Measurements from ENCODE around the gene DOK6. TPM values are rescaled to one million over a fixed set of nuclear protein-coding genes. Genes with fewer than 3 reads are reported as not detected.

The DOK6 gene
- total RNA-seq, 1 donor from 2014 or later = not detected

DNA sequence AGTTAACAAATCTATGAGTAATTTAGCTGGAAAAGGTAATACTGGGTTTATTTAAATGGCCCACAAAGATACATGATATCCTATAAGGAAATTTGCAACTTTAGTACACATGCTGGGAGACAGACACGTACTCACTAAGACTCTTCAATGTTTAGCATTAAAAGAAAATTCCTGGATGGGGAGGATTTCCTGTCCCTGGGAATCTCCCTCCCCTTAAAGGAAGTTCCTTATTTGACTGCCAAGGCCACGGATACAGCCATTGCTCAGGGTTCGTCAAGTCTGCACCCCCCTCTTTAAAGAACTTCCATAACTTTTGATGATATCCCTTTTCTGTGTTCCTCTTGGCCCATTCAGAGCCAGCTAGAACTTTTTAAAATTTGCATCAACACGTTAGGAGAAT is 279.4 kb downstream of the DOK6 start:
- intact Hi-C loops (cut with micrococcal nuclease) = no loop called here

- intact Hi-C loops (cut with micrococcal nuclease) = no loop called here
Observed at GRCh38 chr18:69683176-69683575, 282.5 kb downstream of the DOK6 start.

GRCh38 chr18:69684789-69685188 is 284.1 kb downstream of the DOK6 start:
- intact Hi-C loops (cut with micrococcal nuclease) = no loop called here

- intact Hi-C loops (cut with micrococcal nuclease) = no loop called here
Observed at GRCh38 chr18:69686861-69687260, 286.2 kb downstream of the DOK6 start.

DNA sequence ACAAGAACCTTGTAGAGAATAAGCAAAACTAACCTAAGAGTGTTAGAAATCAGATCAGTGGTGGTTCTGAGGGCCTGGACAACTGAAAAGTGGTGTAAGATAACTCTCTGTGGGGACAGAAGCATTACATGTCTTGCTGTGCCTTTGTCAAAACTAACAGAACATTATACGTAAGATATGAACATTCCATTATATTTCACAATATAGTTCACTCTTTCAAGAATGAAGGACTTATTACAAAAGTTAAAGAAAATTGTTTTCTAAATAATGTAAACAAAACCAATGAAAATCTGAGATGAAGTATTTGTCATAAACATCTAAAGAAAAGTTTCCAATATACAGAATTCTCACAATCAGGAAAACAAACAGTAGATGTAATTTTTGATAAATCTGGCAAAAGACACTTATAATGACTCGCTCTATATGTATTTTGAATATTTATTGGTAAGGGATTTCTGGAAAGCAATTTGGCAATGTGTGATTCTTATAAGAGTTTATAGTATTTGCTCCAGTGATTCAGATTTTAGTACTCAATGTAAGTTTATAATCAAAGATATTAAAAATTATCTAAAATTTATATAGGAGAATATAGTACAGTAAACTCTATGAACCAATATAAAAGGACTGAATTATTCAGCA is 288.6 kb downstream of the DOK6 start:
- intact Hi-C loops (cut with micrococcal nuclease) = no loop called here

GRCh38 chr18:69691008-69691760 is 290.5 kb downstream of the DOK6 start:
- intact Hi-C loops (cut with micrococcal nuclease) = no loop called here

DNA sequence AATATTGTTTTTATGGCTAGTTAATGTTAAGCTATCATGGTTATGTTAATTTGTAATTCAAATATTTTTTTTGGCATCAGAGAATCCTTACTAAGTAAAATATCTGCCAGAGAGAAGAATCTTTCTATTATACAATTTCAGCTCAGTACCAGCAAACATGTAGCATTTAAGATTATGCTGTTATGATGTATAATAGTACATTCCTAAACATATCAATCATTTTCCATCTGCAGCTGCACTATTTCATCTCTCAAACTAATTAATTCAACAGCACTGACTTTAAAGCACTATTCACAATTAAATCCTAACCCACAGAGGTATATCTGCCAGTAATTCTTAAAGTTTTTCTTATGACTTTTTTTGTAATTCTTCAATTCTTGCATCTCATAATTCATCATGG is 296.4 kb downstream of the DOK6 start:
- intact Hi-C loops (cut with micrococcal nuclease) = no loop called here

DNA sequence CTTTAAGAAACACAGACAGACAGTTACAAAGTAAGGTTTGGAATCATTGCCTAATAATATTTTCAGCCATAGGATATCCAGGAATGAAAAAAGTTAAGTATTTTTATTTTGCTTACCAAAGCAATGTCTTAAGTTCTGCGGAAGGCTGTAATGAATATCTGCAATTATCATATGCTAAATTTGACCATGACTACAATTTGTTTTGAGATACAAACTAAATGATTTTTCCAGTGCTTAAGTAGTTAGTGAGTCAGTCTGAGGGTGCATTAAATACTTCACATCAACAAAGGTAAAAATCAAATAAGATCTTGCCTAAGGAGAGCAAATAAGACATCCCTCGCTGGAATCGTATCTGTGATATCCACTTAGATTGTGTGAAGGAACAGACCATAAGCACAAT is 297.0 kb downstream of the DOK6 start:
- intact Hi-C loops (cut with micrococcal nuclease) = no loop called here

- intact Hi-C loops (cut with micrococcal nuclease) = no loop called here
Observed at GRCh38 chr18:69701305-69701704, 300.6 kb downstream of the DOK6 start.

DNA sequence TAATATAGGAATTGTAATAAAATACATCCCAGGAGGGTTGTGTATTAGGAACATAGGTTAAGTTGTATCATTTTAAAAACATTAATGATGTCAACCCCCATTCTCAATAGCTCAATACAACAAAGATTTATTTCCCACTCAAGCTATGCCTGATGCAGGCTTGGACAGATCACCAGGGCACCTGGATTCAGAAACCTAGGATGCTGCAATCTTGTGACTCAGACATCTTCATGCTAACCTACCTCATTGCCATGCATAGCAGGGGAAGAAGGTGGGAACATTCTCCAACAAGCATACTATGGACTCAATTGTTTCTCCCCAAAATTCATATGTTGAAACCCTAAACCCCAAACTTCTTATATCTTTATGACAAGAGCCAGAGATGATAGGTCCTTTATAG is 302.8 kb downstream of the DOK6 start:
- intact Hi-C loops (cut with micrococcal nuclease) = no loop called here

- intact Hi-C loops (cut with micrococcal nuclease) = no loop called here
Observed at GRCh38 chr18:69705987-69706386, 305.3 kb downstream of the DOK6 start.

GRCh38 chr18:69708844-69709243 is 308.2 kb downstream of the DOK6 start:
- intact Hi-C loops (cut with micrococcal nuclease) = no loop called here

DNA sequence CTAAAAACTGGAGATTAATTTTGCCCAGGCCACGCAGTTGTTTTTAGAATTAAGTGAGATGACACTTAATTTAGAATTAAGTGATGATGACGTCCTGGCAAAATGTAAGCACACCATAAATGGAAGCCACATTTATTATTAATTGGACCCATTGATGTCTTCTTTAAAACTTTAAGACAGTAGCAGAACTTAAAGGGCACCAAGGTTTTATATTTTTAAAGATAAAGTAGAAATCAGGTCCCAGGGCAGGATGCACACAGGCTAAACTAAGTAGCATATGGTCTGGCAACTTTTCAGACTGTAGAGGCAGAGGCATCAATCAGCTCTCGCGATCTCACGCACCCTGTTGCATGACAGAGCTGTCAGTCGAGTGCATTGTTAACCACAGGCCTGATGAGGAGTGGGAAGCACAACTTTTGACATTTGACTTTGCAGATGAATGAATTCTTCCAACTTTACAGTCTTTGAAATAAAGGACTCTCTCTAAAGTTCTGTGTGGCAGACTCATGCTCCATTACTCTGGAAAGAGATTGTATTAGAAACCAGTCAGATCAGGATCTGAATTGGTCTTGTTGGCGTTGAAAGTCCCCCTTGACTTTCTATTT is 314.6 kb downstream of the DOK6 start:
- intact Hi-C loops (cut with micrococcal nuclease) = no loop called here

DNA sequence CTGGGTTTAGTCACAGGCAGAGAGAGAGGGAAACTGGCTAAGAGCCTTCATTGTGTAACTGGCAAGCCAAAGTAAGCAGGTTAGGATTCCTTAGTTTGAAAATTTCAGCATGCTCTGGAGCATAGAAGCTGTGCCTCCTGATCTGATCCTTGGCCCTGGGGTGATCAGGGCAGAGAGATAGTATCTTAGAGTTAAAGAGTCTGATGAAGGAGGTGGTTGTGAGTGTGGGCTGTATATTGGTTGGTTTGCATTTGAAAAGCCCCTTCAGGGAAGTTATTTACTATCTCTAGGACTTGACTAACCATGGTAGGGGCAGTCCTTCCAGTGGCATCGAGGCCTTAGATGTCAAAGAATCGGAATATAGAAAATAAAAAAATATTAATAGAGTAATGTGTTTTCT is 316.9 kb downstream of the DOK6 start:
- intact Hi-C loops (cut with micrococcal nuclease) = no loop called here

- intact Hi-C loops (cut with micrococcal nuclease) = no loop called here
Observed at GRCh38 chr18:69718912-69719547, 318.3 kb downstream of the DOK6 start.

DNA sequence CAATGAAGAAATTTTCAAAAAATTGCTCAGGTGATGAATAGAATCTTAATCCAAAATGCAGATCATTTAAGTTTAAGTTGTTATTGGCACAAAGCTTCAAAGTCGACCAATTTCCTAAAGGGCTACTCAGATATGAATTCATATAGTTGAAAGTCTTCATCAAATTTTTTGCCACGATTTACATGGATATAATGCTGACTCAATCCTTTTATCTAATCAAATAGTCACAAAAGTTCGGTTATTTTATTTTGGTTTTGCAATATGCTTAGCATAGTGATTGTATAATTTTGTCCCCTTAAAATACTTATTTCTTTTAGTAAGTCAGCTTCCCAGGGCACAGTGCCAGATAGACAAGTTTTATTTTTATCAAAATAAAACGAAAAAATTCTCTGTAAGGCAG is 319.7 kb downstream of the DOK6 start:
- intact Hi-C loops (cut with micrococcal nuclease) = no loop called here

GRCh38 chr18:69723434-69723833 is 322.7 kb downstream of the DOK6 start:
- intact Hi-C loops (cut with micrococcal nuclease) = no loop called here

DNA sequence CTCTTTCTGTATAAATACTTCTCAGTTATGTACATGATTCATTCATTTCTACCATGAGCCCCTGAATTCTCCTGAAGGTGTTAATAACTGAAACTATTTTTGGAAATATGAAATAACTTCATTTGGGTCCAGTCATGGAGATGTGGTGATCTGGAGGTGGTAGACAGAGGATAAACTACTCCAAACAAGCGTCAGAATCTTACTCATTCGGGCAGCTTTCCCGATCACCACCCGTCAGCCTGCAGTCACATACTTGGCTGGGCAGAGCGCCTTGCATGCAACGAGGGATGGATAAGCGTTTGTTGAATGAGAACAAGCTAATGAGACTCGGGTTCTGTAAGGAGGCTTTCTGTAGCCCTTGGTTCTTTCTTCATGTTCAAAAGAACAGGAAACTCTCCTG is 324.3 kb downstream of the DOK6 start:
- intact Hi-C loops (cut with micrococcal nuclease) = no loop called here

GRCh38 chr18:69725855-69726508 is 325.3 kb downstream of the DOK6 start:
- intact Hi-C loops (cut with micrococcal nuclease) = no loop called here

DNA sequence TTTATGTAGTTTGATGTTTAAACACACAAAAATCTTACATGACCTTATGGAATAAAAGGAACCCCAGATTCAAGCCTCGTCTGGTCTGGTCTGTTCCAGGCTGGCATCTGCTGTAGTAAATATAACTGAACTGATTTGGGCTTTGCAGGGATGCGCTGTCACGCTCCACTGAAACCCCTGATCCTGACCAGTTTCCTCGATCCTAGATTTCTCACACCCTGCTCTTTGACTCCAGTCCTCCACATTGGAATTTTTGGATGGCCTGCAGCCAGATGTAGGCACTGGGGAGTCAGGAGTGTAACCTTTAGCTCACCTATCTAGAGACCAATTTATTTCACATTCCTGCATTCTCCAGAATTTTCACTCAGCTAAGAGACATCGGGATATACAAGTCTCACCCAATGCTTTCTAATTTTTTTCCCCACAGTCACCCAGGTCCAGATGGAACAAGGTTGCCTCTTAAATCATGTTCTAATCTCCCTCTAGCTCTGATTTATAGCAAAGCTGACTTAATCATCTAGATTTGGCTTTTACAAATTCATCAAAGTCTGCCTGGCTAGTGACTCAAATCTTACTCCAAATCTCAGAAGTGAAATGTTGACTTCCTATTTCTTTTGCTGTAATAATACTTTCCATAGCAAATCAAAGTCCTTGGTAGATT is 327.4 kb downstream of the DOK6 start:
- intact Hi-C loops (cut with micrococcal nuclease) = no loop called here

DNA sequence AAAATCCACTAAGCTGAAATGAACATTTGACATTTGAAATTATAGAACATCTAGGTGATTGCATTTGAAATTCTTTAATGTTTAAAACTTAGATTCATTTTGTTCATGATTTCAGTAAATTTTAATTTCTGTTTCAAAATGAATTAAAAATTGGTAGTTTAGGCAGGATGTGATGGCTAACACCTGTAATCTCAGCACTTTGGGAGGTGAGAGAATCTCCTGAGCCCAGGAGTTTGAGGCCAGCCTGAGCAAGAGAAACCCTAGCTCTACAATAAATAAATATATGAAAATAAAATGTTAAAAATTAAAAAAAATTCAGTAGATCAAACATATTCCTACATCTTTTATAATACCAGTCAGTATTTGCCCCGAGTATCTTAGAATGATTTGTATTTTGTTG is 330.0 kb downstream of the DOK6 start:
- intact Hi-C loops (cut with micrococcal nuclease) = no loop called here

All from T-helper 1 cell treated with Interleukin-12 subunit alpha and Interleukin-12 subunit beta and Interleukin-4 antibody, amounts not matched to agents 30 ng/mL and 1 ng/mL, for 36 hours (primary cell).